HEK293 (cell line): ENCODE measurements around the gene FXYD6.

Experiments used
- CTCF ChIA-PET: fragments of 350-600 bp; formaldehyde crosslinking; extraction: SDS; loops from one replicate; lab custom pipeline; 2021; ENCODE audit warnings: antibody characterized with exemption; lab: Yijun Ruan, JAX
- POLR2A ChIA-PET: fragments of 300-600 bp; formaldehyde crosslinking; extraction: SDS; loops from one replicate; lab custom pipeline; 2020; ENCODE audit warnings: antibody characterized with exemption, inconsistent platforms; lab: Yijun Ruan, JAX
- H3K27ac ChIP-seq: fragments of 200-500 bp; sonication (Bioruptor generic); 2 replicates; pipeline ENCODE4 v1.5.1; 2014; ENCODE audit warnings: low read depth, low read length, control low read depth, inconsistent platforms; ENCODE audit errors: extremely low read depth
- H3K36me3 ChIP-seq, 2 experiments: fragments of 200-500 bp in 1 of 2; sonication (Bioruptor generic) in 1 of 2; 1 replicate in 1 of 2; 2 replicates in 1 of 2; pipeline ENCODE4 v1.5.1; 2014 to 2017; ENCODE audit warnings: inconsistent platforms in 2 of 2, low read length in 2 of 2; ENCODE audit not compliant: control insufficient read depth in 2 of 2, insufficient read depth in 1 of 2
- H3K4me1 ChIP-seq: fragments of 200-500 bp; sonication (Bioruptor generic); 2 replicates; pipeline ENCODE4 v1.5.1; 2014; ENCODE audit warnings: mild to moderate bottlenecking, low read length, inconsistent platforms; ENCODE audit not compliant: control insufficient read depth, insufficient read depth
- H3K4me3 ChIP-seq: 2 replicates; pipeline ENCODE4 v1.5.1; 2011; ENCODE audit warnings: low read depth, mild to moderate bottlenecking, control low read depth, low read length, moderate library complexity
- H3K9me3 ChIP-seq: fragments of 200-500 bp; sonication (Bioruptor generic); 2 replicates; pipeline ENCODE4 v1.5.1; 2014; ENCODE audit warnings: low read depth, low read length, inconsistent platforms; ENCODE audit not compliant: control insufficient read depth, insufficient read depth
- AEBP2 ChIP-seq: fragments of 450-650 bp; formaldehyde crosslinking; IDR thresholded peaks from 2 replicates; pipeline ENCODE4 v1.5.1; 2016; ENCODE audit warnings: missing biosample characterization, missing genetic modification characterization, borderline replicate concordance
- GLI4 ChIP-seq: fragments of 450-650 bp; formaldehyde crosslinking; IDR thresholded peaks from 2 replicates; pipeline ENCODE4 v1.5.1; 2016; ENCODE audit warnings: missing biosample characterization, missing genetic modification characterization
- KLF9 ChIP-seq: fragments of 450-650 bp; formaldehyde crosslinking; IDR thresholded peaks from 2 replicates; pipeline ENCODE4 v1.5.1; 2016; ENCODE audit warnings: missing biosample characterization, missing genetic modification characterization, low read depth
- PBX3 ChIP-seq: sonication (generic); formaldehyde crosslinking; IDR thresholded peaks from 2 replicates; pipeline ENCODE4 v1.8.1; 2022; ENCODE audit warnings: mild to moderate bottlenecking, moderate library complexity, missing genetic modification reagents
- SCRT2 ChIP-seq: fragments of 450-650 bp; formaldehyde crosslinking; IDR thresholded peaks from 2 replicates; pipeline ENCODE4 v1.5.1; 2016; ENCODE audit warnings: missing biosample characterization, missing genetic modification characterization
- YY2 ChIP-seq: fragments of 450-650 bp; formaldehyde crosslinking; IDR thresholded peaks from 2 replicates; pipeline ENCODE4 v1.5.1; 2016; ENCODE audit warnings: missing biosample characterization, missing genetic modification characterization
- ZFP41 ChIP-seq: fragments of 450-650 bp; formaldehyde crosslinking; IDR thresholded peaks from 2 replicates; pipeline ENCODE4 v1.5.1; 2016; ENCODE audit warnings: missing biosample characterization, missing genetic modification characterization, borderline replicate concordance
- ZFP69B ChIP-seq: fragments of 450-650 bp; formaldehyde crosslinking; IDR thresholded peaks from 2 replicates; pipeline ENCODE4 v1.5.1; 2016; ENCODE audit warnings: missing biosample characterization, missing genetic modification characterization
- ZNF16 ChIP-seq: fragments of 450-650 bp; formaldehyde crosslinking; IDR thresholded peaks from 2 replicates; pipeline ENCODE4 v1.5.1; 2016; ENCODE audit warnings: low read depth, missing biosample characterization, missing genetic modification characterization
- ZNF292 ChIP-seq: fragments of 450-650 bp; formaldehyde crosslinking; IDR thresholded peaks from 2 replicates; pipeline ENCODE4 v1.5.1; 2016; ENCODE audit warnings: low read depth, missing biosample characterization, missing genetic modification characterization, borderline replicate concordance
- ZNF311 ChIP-seq: fragments of 450-650 bp; formaldehyde crosslinking; IDR thresholded peaks from 2 replicates; pipeline ENCODE4 v1.5.1; 2017; ENCODE audit warnings: missing biosample characterization, missing genetic modification characterization, borderline replicate concordance
- ZNF398 ChIP-seq: fragments of 450-650 bp; formaldehyde crosslinking; IDR thresholded peaks from 2 replicates; pipeline ENCODE4 v1.5.1; 2017; ENCODE audit warnings: missing biosample characterization, missing genetic modification characterization
- ZNF449 ChIP-seq: fragments of 450-650 bp; formaldehyde crosslinking; IDR thresholded peaks from 2 replicates; pipeline ENCODE4 v1.5.1; 2017; ENCODE audit warnings: missing biosample characterization, mild to moderate bottlenecking, missing genetic modification characterization, moderate library complexity
- ZNF510 ChIP-seq: fragments of 450-650 bp; formaldehyde crosslinking; IDR thresholded peaks from 2 replicates; pipeline ENCODE4 v1.5.1; 2018; ENCODE audit warnings: mild to moderate bottlenecking, missing genetic modification characterization, missing biosample characterization; ENCODE audit not compliant: insufficient replicate concordance
- ZNF558 ChIP-seq: fragments of 450-650 bp; formaldehyde crosslinking; IDR thresholded peaks from 2 replicates; pipeline ENCODE4 v1.5.1; 2016; ENCODE audit warnings: missing biosample characterization, missing genetic modification characterization
- ZNF768 ChIP-seq: fragments of 450-650 bp; formaldehyde crosslinking; IDR thresholded peaks from 2 replicates; pipeline ENCODE4 v1.5.1; 2018; ENCODE audit warnings: missing biosample characterization, mild to moderate bottlenecking, missing genetic modification characterization
- ZNF776 ChIP-seq: fragments of 450-650 bp; formaldehyde crosslinking; IDR thresholded peaks from 2 replicates; pipeline ENCODE4 v1.5.0; 2017; ENCODE audit warnings: missing biosample characterization, missing genetic modification characterization, borderline replicate concordance
- ZNF785 ChIP-seq: fragments of 450-650 bp; formaldehyde crosslinking; IDR thresholded peaks from 2 replicates; pipeline ENCODE4 v1.5.1; 2016; ENCODE audit warnings: missing biosample characterization, missing genetic modification characterization
- ZNF792 ChIP-seq: fragments of 450-650 bp; formaldehyde crosslinking; IDR thresholded peaks from 2 replicates; pipeline ENCODE4 v1.5.1; 2016; ENCODE audit warnings: missing biosample characterization, missing genetic modification characterization
- ZNF830 ChIP-seq: fragments of 450-650 bp; IDR thresholded peaks from 2 replicates; pipeline ENCODE4 v1.5.0; 2018; ENCODE audit warnings: missing biosample characterization, missing genetic modification characterization, low read depth, mild to moderate bottlenecking, moderate library complexity

FXYD6 gene

GRCh38 chr11:117921893-117922292 lies 45.4 kb upstream of the FXYD6 start (continued):
- no peak for TF ChIP-seq AEBP2 (tag by site-specific recombination)

- Histone ChIP-seq H3K36me3 (no peaks in the 10 kb centered on the region), H3K4me1 (no peaks in the 10 kb centered on the region), H3K9me3 (no peaks in the 10 kb centered on the region), H3K27ac (no peak overlapping the region), H3K4me3 (no peak overlapping the region)
- POLR2A ChIA-PET = no interaction called here
- TF ChIP-seq ZNF16 (tag by site-specific recombination) = no peak
- no peak for TF ChIP-seq ZFP41 (tag by site-specific recombination)
- TF ChIP-seq ZFP69B (tag by site-specific recombination) = no peak
- TF ChIP-seq ZNF792 = no peak
- no peak for TF ChIP-seq KLF9 (tag by site-specific recombination)
- TF ChIP-seq PBX3 (CRISPR knock-in tag) = no peak
- no peak for TF ChIP-seq ZNF785
- TF ChIP-seq ZNF449 (tag by site-specific recombination) = no peak
- no peak for TF ChIP-seq GLI4 (tag by site-specific recombination)
- TF ChIP-seq ZNF776 = no peak
- TF ChIP-seq ZNF768 (tag by site-specific recombination) = no peak
- no peak for TF ChIP-seq YY2
- TF ChIP-seq ZNF510 (tag by site-specific recombination) = no peak
- TF ChIP-seq ZNF558 (tag by site-specific recombination) = no peak
- TF ChIP-seq ZNF398 (tag by site-specific recombination) = no peak
- no peak for TF ChIP-seq ZNF292 (tag by site-specific recombination)
- no peak for TF ChIP-seq ZNF830 (tag by site-specific recombination)
- no peak for TF ChIP-seq SCRT2 (tag by site-specific recombination)
- no peak for TF ChIP-seq ZNF311 (tag by site-specific recombination)
- CTCF ChIA-PET = interaction anchor here (0.8 to 2.3 kb wide), 2 partner anchors 78 to 478 kb away, joined by 4 to 10 read pairs; no protein-coding TSS in a partner anchor
Observed at GRCh38 chr11:117921456-117921855, 45.0 kb upstream of the FXYD6 start.
